Kidney (tissue), 14 donors: ENCODE data around the gene HOXA13. TPM values are rescaled to one million over a fixed set of nuclear protein-coding genes. Genes with fewer than 3 reads are reported as not detected.
A peak's percentile ranks its signal among the peaks of the same experiment; 100 is the strongest.

Source experiments
- DNase-seq, 5 donors: peaks; one replicate each; pipeline ENCODE4 v3.0.0-alpha.2; 2013 to 2020
- FAIRE-seq: peaks from 2 replicates; lab custom pipeline; 2012; peaks lifted over from hg19 to GRCh38; lab: Jason Lieb, UNC
- H3K27ac ChIP-seq, 2 donors: one replicate each; pipeline ENCODE4 v1.7.0; 2013; ENCODE audit warnings: low read depth in 2 of 2, low read length in 2 of 2, inconsistent platforms in 1 of 2
- H3K27me3 ChIP-seq: one replicate; pipeline ENCODE4 v1.7.1; 2013; ENCODE audit warnings: low read length, inconsistent platforms; ENCODE audit not compliant: control insufficient read depth, insufficient read depth
- H3K36me3 ChIP-seq, 3 donors: one replicate each; pipeline versions ENCODE4 v1.7.0 to v1.7.1; 2013; ENCODE audit warnings: low read length in 3 of 3, control low read depth in 1 of 3, inconsistent platforms in 1 of 3; ENCODE audit not compliant: insufficient read depth in 3 of 3, control insufficient read depth in 2 of 3
- H3K4me1 ChIP-seq, 3 donors: one replicate each; pipeline versions ENCODE4 v1.7.0 to v1.7.1; 2013; ENCODE audit warnings: low read length in 3 of 3, inconsistent platforms in 1 of 3, low read depth in 1 of 3; ENCODE audit not compliant: control insufficient read depth in 2 of 3, insufficient read depth in 2 of 3
- H3K4me3 ChIP-seq, 3 donors: one replicate each; pipeline versions ENCODE4 v1.7.0 to v1.8.1; 2013; ENCODE audit warnings: low read length in 3 of 3, control low read depth in 1 of 3, inconsistent platforms in 1 of 3
- H3K9ac ChIP-seq, 3 donors: one replicate each; pipeline versions ENCODE4 v1.7.0 to v1.7.1; 2013; ENCODE audit warnings: low read length in 3 of 3, control low read depth in 1 of 3, inconsistent platforms in 1 of 3
- H3K9me3 ChIP-seq, 3 donors: one replicate each; pipeline versions ENCODE4 v1.7.0 to v1.7.1; 2013; ENCODE audit warnings: low read length in 3 of 3, control low read depth in 1 of 3, inconsistent platforms in 1 of 3; ENCODE audit not compliant: control insufficient read depth in 2 of 3, insufficient read depth in 1 of 3
- intact Hi-C: fragments of 100-400 bp; cut with DNase I; formaldehyde crosslinking; loops from one replicate; pipeline ENCODE4 v1.11.1; 2022
- polyA plus RNA-seq: library from polyadenylated mRNA; stranded (reverse); fragments of 350-450 nt; fragmentation: Illumina TruSeq; extraction: RNeasy Lipid Tissue Mini Kit (QIAGEN cat#74804); gene quantifications from one replicate; pipeline ENCODE4 v1.2.3, GENCODE V29; 2014; ENCODE audit warnings: low read depth, low replicate concordance; ENCODE audit not compliant: insufficient read depth
- total RNA-seq: library from RNA; stranded (reverse); fragmentation: NEBNext Ultra II Directional; extraction: Animal tissue kit (Norgen Biotek cat#: 25700); gene quantifications from one replicate; pipeline ENCODE4 v1.2.1, GENCODE V29; 2021
- TF ChIP-seq, protein P1 (sequence below): IDR thresholded peaks from 3 replicates; pipeline ENCODE4 v1.5.1; 2012; ENCODE audit warnings: mild to moderate bottlenecking, moderate library complexity, borderline replicate concordance; ENCODE audit not compliant: insufficient read depth; ENCODE audit errors: extremely low read depth
- donor health status: control.
- donor health status: control.
- donor health status: control.
- donor health status: control.
- donor health status: control.
- donor health status: DM: yes; HTN: yes; CAD: no.
- donor health status: Normal renal cell carcinoma (clear cell type).

Gene HOXA13
- total and polyA plus RNA-seq, 2 donors from 2014 or later: 0.17 to 0.44 TPM

DNA sequence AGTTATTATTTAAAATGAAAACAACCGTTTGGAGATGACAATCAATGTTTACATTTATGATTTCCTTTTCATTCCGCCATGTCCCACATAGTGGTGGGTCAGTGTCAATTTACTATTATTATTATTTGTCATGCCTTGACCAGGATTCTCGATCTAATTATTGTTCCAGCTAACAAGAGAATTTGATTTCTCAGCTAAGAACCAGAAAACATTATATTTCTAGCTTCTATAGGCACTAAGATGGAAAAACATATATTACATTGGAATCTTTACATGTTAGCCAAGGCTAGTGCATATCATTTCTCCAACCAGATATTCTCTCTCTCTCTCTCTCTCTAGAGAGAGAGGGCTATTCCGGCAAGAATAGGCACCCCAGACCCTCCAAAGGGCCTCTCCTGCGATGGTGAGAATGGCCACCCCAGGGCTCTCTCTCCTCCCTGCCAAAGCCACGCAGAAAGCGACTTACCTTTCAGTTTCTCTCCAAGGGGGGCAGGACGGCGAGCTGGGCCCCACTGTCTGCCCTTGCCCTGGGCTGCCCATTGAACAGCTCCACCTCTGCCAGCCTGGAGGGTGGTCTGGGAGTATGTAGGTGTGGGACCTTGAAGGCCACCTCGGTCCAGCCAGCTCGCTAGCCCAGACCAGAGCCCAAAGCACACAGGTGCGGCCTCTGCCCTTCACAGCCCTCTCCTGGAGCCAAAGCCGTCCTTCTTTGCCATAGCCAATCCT, 49.9 kb downstream of the HOXA13 start:
- no peaks in the 10 kb centered on the region for H3K36me3 ChIP-seq
- H3K9me3 ChIP-seq: no peaks in the 10 kb centered on the region
- TF ChIP-seq, protein P1, sequence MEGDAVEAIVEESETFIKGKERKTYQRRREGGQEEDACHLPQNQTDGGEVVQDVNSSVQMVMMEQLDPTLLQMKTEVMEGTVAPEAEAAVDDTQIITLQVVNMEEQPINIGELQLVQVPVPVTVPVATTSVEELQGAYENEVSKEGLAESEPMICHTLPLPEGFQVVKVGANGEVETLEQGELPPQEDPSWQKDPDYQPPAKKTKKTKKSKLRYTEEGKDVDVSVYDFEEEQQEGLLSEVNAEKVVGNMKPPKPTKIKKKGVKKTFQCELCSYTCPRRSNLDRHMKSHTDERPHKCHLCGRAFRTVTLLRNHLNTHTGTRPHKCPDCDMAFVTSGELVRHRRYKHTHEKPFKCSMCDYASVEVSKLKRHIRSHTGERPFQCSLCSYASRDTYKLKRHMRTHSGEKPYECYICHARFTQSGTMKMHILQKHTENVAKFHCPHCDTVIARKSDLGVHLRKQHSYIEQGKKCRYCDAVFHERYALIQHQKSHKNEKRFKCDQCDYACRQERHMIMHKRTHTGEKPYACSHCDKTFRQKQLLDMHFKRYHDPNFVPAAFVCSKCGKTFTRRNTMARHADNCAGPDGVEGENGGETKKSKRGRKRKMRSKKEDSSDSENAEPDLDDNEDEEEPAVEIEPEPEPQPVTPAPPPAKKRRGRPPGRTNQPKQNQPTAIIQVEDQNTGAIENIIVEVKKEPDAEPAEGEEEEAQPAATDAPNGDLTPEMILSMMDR: no peak
- intact Hi-C loops: loop anchor here (10.0 kb wide), 1 partner anchor 775 kb away; no protein-coding TSS in a partner anchor
- peaks cover 0 to 24% (median 19%) of the 10 kb centered on the region in 3 donors for H3K4me1 ChIP-seq
- H3K4me3 ChIP-seq: peak overlapping the region; percentile 56 to 87 (median 83)
- peak in 3 of 5 donors; percentile 49 to 74 (median 72) for DNase-seq
- no peaks in the 10 kb centered on the region for H3K27me3 ChIP-seq
- no peak for FAIRE-seq
- peak overlapping the region; percentile 83 to 85 (median 83) for H3K9ac ChIP-seq
- peak overlapping the region; percentile 97 to 98 for H3K27ac ChIP-seq

GRCh38 chr7:27148756-27149641, 50.9 kb downstream of the HOXA13 start:
- Histone ChIP-seq H3K9me3 (no peaks in the 10 kb centered on the region), H3K27ac (peak overlapping the region; percentile 97 to 98), H3K36me3 (no peaks in the 10 kb centered on the region), H3K27me3 (no peaks in the 10 kb centered on the region), H3K9ac (peak overlapping the region; percentile 83 to 85 (median 85)), H3K4me1 (peaks cover 0 to 18% (median 16%) of the 10 kb centered on the region in 3 donors), H3K4me3 (peak overlapping the region; percentile 56 to 87 (median 83))
- intact Hi-C loops: no loop called here
- DNase-seq (peak in 3 of 5 donors; percentile 50 to 75 (median 58)), FAIRE-seq (no peak)
- TF ChIP-seq, protein P1: no peak

GRCh38 chr7:27148031-27148755, 51.7 kb downstream of the HOXA13 start:
- DNase-seq (peak in 4 of 5 donors; percentile 78 to 87 (median 82)), FAIRE-seq (no peak)
- H3K9me3 ChIP-seq: no peaks in the 10 kb centered on the region
- H3K9ac ChIP-seq: peak overlapping the region; percentile 83 to 85 (median 85)
- peaks cover 0 to 16% (median 13%) of the 10 kb centered on the region in 3 donors for H3K4me1 ChIP-seq
- peak overlapping the region; percentile 56 to 87 (median 83) for H3K4me3 ChIP-seq
- intact Hi-C loops: no loop called here
- TF ChIP-seq, protein P1: no peak
- H3K36me3 ChIP-seq: peaks cover 0 to 2% (median 0%) of the 10 kb centered on the region in 3 donors
- no peaks in the 10 kb centered on the region for H3K27me3 ChIP-seq
- peak overlapping the region; percentile 97 to 98 for H3K27ac ChIP-seq
